T-helper 22 cell (primary cell): ENCODE data around the gene CYTL1.
"Not testable (repeated sequence)": the region's sequence is repeated elsewhere in the genome, so short reads cannot be mapped to it uniquely, and the experiment has no call there.

ENCODE experiments used
- DNase-seq: peaks from one replicate; pipeline ENCODE4 v3.0.0-alpha.2; 2020; ENCODE audit warnings: low read depth

Gene CYTL1, protein sequence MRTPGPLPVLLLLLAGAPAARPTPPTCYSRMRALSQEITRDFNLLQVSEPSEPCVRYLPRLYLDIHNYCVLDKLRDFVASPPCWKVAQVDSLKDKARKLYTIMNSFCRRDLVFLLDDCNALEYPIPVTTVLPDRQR

GRCh38 chr4:5019274-5019673, at the start of gene CYTL1:
CYTL1 (minus strand) TSS chr4:5019458; CDS start chr4:5019445, 13 bp downstream.
- no peak for DNase-seq

DNA sequence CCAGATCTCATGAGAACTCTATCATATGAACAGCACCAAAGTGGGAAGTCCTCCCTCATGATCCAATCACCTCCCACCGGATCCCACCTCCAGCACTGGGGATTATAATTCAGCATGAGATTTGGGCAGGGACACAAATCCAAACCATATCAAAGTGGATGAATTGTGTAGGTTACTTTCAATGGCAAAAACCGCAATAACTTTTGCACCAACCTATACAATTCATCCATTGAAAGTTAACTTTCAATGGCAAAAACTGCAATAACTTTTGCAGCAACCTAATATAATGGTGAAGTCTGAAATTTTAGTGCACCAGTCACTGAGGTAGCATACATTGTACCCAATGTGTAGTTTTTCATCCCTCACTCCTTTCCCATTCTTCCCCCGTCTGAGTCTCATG, 48.6 kb upstream of the CYTL1 start:
- DNase-seq, result no peak

GRCh38 chr4:5066968-5067367, 47.7 kb upstream of the CYTL1 start:
- DNase-seq, result not testable (repeated sequence)

GRCh38 chr4:5066101-5066500, 46.8 kb upstream of the CYTL1 start:
- DNase-seq, result no peak

DNA sequence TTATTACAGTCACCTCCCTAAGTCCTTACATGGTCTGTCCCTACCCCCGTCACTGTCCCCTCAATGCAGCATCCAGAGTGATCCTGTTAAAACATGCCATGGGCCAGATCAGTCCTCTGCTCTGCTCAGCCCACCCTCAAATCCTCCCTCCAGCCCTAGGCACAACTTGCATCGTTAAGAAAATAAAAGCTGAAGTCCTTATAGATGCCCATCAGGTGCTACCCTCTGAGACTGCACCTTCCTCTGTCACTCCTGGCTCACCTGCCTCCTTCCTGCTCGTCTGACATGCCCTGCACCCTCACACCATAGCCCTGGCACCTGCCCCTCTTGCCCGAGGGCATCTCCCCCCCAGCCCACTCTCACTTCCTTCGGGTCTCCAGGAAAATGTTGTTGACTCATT, 36.2 kb upstream of the CYTL1 start:
- no peak for DNase-seq

DNA sequence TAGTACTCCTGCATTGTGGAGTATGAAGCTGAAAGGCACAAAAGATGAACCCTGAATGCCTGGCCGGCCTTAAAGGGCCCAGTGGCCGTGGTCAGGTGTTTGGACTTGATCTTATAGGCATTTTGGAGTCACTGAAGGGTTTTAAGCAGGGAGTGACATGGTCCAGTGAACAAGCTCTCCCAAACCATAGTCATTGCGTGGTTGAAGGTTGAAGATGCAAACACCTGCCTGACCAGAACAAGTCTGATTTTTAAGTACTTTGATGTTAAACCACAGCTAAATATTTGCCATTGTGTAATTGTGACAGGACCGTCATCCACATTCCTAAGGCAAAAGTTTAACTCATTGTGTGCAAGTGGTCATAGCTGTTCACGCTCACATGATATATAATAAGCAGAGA, 35.3 kb upstream of the CYTL1 start:
- no peak for DNase-seq

- no peak for DNase-seq
Measured at GRCh38 chr4:5052726-5053425, 33.6 kb upstream of the CYTL1 start.

GRCh38 chr4:5052204-5052702, 33.0 kb upstream of the CYTL1 start:
- DNase-seq, result no peak

GRCh38 chr4:5051278-5052203, 32.3 kb upstream of the CYTL1 start, which contains the start of gene STK32B:
STK32B (plus strand) TSS chr4:5051480.
- no peak for DNase-seq

GRCh38 chr4:5050520-5051277, 31.4 kb upstream of the CYTL1 start:
- no peak for DNase-seq

- no peak for DNase-seq
Measured at GRCh38 chr4:5048721-5049120, 29.5 kb upstream of the CYTL1 start.

DNA sequence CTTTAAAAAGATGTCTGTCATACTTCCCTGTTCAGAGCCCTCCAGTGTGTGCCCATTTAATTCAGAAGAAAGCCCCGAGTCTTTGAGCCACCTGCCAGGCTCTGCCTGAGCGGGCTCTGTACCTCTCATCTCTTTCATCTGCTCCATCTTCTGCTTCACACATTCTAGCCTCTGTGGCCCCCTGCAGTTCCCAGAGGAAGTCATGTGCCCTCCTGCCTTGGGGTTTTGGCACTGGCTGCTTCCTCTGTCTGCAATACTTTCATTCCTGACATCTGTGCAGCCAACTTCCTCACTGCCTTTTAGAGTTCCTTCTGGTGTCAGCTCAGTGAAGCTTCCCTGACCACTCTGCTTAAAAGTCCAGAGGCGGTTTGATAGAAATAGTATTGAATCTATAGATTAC, 25.8 kb upstream of the CYTL1 start:
- DNase-seq, result no peak

GRCh38 chr4:5044341-5044740, 25.1 kb upstream of the CYTL1 start:
- DNase-seq, result no peak

DNA sequence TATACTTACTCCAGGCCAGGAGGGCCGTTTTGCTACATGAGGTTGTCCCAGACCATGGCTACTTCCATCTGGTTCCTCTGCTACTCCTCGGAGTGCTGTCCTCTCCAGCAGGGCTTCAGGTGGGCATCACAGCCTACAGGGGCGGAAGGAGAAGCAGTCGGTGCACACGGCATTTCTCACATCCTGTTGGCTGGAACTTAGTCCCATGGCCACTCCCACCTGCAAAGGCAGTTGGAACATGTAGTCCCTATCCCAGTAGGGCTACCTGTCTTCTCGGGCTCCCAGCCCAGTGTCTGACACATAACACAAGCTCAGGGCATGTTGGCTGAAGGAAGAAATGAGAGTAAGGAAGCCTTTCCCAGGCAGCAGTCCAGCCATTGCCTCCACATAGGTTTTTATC, 24.3 kb upstream of the CYTL1 start:
- DNase-seq, result no peak

DNA sequence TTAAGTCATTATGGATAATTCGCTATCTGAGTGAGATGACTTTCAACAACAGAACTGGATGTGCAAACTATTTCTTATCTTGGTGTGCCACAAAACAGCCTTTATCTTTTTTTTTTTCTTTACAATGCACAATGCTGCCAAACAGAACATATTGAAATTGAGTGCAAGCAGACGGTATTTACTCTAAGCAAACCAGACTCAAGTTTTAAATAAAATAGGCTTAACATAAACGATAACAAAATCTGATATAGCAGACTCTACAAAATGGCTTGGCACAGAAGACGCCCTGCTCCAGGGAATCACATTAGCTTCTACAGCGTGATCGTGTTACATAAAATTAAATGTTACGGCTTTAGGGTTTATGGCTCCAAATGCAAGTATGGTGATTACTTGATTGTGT, 22.4 kb upstream of the CYTL1 start:
- DNase-seq, result no peak

DNA sequence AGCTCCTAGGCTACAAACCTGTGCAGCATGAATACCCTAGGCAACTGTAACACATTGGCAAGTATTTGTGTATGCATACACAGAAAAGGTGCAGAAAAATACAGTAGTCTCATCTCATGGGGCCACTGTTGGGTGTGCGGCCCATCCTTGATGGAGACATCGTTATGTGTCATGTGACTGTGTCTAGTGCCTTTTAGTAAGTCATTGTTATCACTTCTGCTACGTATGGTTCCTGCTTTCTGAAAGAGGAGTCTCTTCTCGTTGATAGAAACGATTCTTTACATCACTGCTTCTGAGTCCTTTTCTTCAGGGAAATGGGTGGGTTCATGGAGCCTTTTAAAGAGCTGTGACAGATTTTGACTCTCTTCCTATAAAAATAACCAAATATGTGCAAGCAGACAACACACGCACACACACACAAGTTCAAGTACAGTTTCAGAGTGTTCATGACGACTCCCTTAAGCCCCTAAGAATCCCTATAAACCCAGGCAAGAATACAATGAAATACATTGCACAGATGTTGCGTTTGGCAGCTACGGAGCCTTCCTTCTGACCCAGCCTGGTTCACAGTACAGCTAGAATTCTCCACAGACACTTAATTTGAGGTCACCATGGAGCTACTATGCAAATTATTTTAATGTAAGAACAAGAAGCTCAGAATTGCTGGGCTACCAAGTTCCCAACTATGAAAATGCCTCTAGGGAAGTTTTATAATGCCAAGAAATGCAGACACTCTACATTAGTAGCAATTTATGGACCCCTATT, 21.8 kb upstream of the CYTL1 start:
- DNase-seq, result no peak

- DNase-seq, result no peak
Measured at GRCh38 chr4:5039800-5040199, 20.5 kb upstream of the CYTL1 start.

DNA sequence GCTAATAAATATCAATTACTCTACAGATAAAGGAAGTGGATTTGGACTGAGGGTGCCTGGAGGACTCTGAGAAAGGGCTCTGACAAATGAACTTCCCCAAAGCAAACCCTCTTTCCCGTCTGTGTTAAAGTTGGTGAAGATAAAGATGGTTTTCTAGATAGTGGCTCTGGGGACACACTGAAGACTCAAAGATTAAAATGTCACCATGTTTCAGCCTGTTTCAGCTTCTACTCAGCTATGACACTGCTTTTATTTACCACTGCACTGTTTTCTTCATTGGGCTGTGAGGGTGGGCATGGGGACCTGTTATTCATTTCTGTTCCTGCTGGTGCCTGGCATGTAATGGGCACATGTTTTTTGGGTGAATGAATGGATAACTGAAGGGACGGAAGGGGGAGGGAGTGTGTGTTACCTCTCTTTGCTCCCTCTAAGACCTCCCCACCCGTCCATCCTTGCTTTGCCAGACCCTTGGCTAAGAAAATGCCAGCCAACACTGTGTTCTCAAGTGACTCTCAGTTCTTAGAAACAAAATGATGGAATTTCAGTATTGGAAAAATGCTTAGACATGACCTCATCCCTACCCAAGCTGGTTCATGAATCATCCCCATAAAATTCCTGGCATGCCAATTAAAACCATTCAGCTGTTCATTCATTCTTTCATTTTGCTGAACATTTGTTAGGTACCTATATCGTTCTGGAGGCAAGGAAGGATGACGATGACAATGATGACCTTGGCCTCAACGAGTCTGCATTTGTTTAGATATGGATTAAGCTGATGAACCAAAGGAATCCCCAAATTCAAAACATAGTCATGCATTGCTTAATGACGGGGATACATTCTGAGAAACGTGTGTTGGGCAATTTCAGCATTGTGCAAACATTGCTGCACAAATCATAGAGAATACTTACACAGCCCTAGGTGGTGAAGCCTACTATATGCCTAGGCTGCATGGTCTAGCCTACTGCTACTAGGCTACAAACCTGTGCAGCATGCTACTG, 18.6 kb upstream of the CYTL1 start:
- no peak for DNase-seq

- no peak for DNase-seq
Measured at GRCh38 chr4:5036239-5036638, 17.0 kb upstream of the CYTL1 start.

DNA sequence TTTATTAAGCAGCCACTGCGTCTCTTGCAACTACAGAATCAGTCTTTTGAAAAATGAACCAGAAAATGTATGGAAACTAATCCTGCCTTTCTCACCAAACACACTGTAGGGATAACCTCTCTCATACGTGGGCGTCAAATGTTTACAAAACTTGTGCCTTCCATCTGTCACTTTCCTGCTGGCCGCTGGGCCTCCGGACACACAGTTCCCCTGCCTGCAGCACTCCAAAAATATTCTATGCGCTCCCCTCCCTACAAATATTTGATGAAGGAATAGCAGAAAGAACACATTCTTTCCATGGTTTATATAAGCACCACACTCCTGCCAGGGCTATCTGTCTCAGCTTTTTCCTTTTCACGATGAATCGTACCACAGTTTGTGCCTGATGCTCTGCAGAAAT, 14.9 kb upstream of the CYTL1 start:
- DNase-seq, result no peak
